Large intestine (tissue), 3 donors: ENCODE results near the gene CCBE1. TPM values are rescaled to one million over a fixed set of nuclear protein-coding genes. Genes with fewer than 3 reads are reported as not detected.

Experiments
- DNase-seq, 2 donors: peaks; one replicate each; pipeline versions ENCODE4 v3.0.0 to v3.0.0-alpha.2; 2013
- H3K27ac ChIP-seq: one replicate; pipeline ENCODE4 v1.5.1; 2013; ENCODE audit warnings: low read length
- H3K27me3 ChIP-seq: 2 replicates; pipeline ENCODE4 v1.6.1; 2013; ENCODE audit warnings: low read length; ENCODE audit not compliant: control insufficient read depth, insufficient read depth
- H3K36me3 ChIP-seq: 2 replicates; pipeline ENCODE4 v1.6.1; 2013; ENCODE audit warnings: low read length; ENCODE audit not compliant: control insufficient read depth, insufficient read depth
- H3K4me1 ChIP-seq: one replicate; pipeline ENCODE4 v1.6.1; 2013; ENCODE audit warnings: low read length; ENCODE audit not compliant: control insufficient read depth, insufficient read depth
- H3K4me3 ChIP-seq: one replicate; pipeline ENCODE4 v1.5.1; 2013; ENCODE audit warnings: low read length
- H3K9me3 ChIP-seq: one replicate; pipeline ENCODE4 v1.6.1; 2013; ENCODE audit warnings: mild to moderate bottlenecking, low read depth, low read length, moderate library complexity; ENCODE audit not compliant: control insufficient read depth
- WGBS: methylation state at CpG from one replicate; pipeline ENCODE4 v1.1.5; 2013; ENCODE audit warnings: low lambda C conversion rate; ENCODE audit not compliant: insufficient coverage; 5-methylcytosine and 5-hydroxymethylcytosine counted together
- polyA plus RNA-seq: library from polyadenylated mRNA; unstranded; fragments of 120-200 nt; gene quantifications from one replicate; pipeline ENCODE4 v1.2.1, GENCODE V29; 2013

Gene CCBE1
- polyA plus RNA-seq, 1 donor: 2.5 TPM

DNA sequence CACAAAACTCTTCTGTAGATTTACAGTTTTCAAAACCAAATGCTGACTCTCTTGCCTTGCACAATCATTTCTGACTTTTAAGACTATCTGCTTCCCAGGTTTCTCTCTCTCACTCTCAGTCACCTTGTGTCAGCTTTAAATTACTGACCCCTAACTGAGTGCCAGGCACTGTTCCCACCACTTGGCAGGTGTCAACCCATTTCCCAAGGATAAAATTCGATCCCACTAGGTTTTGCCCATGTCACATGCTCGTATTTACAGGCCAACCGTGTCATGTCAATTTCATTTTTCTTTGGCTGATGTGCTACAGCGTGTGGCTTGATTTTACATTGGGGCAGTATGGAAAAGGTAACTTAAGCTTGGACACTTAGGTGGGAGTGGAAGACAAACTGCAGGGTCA lies 312.0 kb downstream of the CCBE1 start:
- no peaks in the 10 kb centered on the region for H3K4me1 ChIP-seq
- no peaks in the 10 kb centered on the region for H3K9me3 ChIP-seq
- no peak overlapping the region for H3K4me3 ChIP-seq
- H3K36me3 ChIP-seq: no peaks in the 10 kb centered on the region
- 90% methylated on average over 2 of the region's 4 CpGs for WGBS
- peaks cover 3% of the 10 kb centered on the region for H3K27me3 ChIP-seq
- H3K27ac ChIP-seq: no peak overlapping the region
- DNase-seq: no peak

DNA sequence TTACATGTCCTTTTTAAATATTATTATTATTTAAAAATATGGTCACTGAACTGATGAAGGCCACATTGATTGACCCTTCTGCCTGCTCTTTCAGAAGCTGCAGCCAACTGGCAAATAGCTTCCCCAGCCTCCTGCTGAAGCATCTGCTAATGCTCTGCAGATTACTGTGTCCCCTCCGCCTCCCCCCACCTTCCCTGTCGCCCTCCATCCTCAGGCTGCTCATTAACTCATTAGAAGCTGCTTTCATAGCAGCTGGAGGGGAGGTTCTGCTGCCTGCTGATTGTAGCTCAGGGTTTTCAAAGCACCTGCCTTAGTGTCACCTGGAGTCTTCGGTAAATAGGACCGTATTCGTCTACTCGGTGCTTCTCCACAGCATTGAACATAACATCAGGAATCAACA lies 313.4 kb downstream of the CCBE1 start:
- Histone ChIP-seq H3K4me3 (no peak overlapping the region), H3K27ac (no peak overlapping the region), H3K36me3 (no peaks in the 10 kb centered on the region), H3K4me1 (no peaks in the 10 kb centered on the region), H3K27me3 (peaks cover 3% of the 10 kb centered on the region), H3K9me3 (no peaks in the 10 kb centered on the region)
- no CpG with 5 or more reads among the region's 6 CpGs for WGBS
- no peak for DNase-seq

DNA sequence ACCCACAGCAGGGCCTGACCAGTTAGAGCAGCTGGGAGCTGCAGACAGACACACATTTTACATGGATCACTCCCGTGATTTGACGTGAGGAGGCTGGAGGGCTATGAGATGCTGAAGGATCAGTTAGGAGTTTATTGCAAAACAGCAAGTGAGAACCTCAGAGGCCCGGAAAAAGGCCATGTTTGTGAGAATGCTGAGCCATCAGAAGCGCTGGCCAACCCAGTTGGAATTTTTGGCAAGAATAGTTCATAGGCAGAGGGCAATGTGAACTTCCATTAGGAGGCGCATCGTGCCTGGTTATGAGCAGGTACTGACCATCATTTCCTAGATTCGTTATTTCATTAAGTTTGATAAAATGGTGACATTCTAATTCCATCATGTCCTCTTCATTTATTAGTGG lies 314.8 kb downstream of the CCBE1 start:
- no peaks in the 10 kb centered on the region for H3K36me3 ChIP-seq
- no peaks in the 10 kb centered on the region for H3K9me3 ChIP-seq
- no peak for DNase-seq
- H3K4me3 ChIP-seq: no peak overlapping the region
- peaks cover 3% of the 10 kb centered on the region for H3K27me3 ChIP-seq
- no peaks in the 10 kb centered on the region for H3K4me1 ChIP-seq
- 100% methylated on average over 1 of the region's 7 CpGs for WGBS
- no peak overlapping the region for H3K27ac ChIP-seq

DNA sequence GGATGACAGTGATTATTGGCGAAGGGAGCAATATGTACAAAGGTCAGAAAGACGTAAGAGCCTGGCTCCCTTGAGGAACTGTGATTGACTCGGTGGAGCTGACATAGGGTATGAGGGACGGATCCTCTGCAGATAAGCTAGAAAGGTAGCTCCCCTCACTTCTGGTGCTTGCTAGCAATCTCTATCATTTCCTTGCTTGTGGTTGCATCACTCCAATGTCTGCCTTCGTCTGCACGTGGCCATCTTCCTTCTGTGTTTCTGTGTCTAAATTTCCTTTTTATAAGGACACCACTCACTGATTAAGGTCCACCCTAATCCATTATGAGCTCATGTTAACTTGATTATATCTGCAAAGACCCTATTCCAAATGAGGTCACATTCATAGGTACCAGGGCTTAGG lies 315.3 kb downstream of the CCBE1 start:
- DNase-seq: no peak
- H3K4me1 ChIP-seq: no peaks in the 10 kb centered on the region
- no peaks in the 10 kb centered on the region for H3K36me3 ChIP-seq
- no peaks in the 10 kb centered on the region for H3K9me3 ChIP-seq
- H3K27ac ChIP-seq: no peak overlapping the region
- 59% methylated on average over 4 of the region's 6 CpGs for WGBS
- H3K4me3 ChIP-seq: no peak overlapping the region
- peaks cover 3% of the 10 kb centered on the region for H3K27me3 ChIP-seq

Other genes with a start within 250 kb of the CCBE1 start
- gene PMAIP1, start 202.6 kb upstream of the CCBE1 start, polyA plus RNA-seq: 10.4 TPM